HG03097 (cell line): ENCODE measurements around the gene LRP10.
"Not testable (repeated sequence)": the region's sequence is repeated elsewhere in the genome, so short reads cannot be mapped to it uniquely, and the experiment has no call there.

ENCODE experiments used
- ATAC-seq: cut with Tn5 transposase; IDR thresholded peaks from one replicate; pipeline ENCODE4 v1.9.1; 2021; ENCODE audit not compliant: unreplicated experiment, low FRiP score

Gene LRP10

DNA sequence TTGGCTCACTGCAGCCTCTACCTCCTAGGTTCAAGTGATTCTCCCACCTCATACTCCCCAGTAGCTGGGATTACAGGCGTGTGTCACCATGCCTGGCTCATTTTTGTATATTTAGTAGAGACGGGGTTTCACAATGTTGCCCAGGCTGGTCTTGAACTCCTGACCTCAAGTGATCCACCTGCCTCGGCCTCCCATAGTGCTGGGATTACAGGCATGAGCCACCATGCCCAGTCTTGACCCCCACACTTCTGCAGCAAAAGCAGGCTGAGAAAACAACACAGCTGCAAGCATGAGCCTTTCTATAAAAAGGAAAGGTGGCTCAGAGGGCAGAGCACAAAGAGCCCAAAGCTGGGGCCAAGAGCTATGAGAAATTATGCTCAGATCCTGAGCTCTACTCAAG, 11.2 kb upstream of the LRP10 start:
- not testable (repeated sequence) for ATAC-seq

DNA sequence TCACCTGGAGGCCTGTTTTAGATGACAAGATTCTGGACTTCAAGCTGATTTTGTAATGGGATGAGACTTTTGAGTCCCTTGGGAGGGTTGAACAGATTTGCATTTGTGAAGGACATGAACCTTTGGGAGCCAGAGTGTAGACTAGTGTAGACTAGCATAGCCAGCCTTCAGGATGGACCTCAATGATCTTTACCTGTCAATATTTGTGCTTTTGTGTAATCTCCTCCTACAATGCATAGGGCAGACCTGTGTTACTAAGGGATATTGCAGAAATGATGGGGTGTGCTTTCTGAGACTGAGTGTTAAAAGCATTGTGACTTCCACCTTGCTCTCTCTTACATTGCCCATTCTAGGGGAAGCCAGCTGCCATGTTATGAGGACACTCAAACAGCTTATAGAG, 9.9 kb upstream of the LRP10 start:
- no peak for ATAC-seq

DNA sequence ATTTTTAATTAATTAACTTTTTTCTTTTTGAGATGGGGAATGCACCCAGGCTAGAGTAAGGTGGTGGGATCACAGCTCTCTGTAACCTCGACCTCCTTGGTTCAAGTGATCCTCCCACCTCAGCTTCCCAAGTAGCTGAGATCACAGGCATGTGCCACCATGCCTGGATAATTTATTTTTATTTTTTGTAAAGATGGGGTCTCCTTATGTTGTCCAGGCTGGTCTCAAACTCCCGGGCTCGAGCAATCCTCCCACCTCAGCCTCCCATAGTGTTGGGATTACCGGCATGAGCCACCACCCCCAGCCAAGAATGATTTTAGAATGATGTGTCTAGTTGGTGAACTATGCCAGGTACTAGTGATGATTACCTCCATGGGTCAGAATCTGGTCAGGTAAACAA, 6.6 kb upstream of the LRP10 start:
- ATAC-seq = no peak

DNA sequence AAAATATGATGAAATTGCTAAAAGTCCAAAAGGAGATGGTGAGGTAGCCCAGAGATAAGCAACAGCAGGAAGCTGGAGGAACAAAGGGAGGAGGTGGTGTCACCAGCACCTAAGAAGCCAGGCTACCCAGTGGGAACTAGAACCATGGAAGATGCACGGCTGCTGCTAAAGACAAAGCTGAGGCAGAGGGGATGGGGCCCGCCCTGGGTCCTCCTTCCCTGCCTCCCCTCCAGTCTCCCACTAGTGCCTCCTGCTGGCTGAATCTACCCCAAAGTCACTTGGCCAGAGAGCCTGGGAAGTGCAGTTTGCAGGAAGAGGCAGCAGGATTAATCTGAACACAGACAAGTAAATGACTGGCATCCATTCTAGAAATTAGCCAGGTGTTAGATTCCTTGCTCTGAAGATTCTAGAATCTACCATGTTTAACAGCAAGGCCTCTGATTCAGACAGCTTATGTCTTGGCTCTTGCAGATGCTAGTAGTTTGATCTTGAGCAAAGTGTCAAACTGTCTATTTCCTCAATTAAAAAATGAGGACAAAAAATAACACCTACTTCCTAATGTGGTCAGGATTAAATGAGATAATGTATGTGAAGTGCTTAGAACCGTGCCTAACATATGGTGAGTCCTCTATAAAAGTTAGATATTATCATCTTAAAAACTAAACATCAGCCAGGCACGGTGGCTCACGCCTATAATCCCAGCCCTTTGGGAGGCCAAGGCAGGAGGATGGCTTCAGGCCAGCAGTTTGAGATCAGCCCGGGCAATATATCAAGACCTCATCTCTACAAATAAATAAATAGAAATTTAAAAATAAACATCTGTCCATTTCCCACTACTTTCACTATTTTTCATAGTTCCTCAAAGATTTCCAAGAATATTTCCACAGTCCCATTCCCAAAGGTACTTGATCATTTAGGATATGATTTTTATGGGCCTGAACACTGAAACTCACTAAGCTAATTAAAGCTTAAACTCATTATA, 5.8 kb upstream of the LRP10 start:
- no peak for ATAC-seq

DNA sequence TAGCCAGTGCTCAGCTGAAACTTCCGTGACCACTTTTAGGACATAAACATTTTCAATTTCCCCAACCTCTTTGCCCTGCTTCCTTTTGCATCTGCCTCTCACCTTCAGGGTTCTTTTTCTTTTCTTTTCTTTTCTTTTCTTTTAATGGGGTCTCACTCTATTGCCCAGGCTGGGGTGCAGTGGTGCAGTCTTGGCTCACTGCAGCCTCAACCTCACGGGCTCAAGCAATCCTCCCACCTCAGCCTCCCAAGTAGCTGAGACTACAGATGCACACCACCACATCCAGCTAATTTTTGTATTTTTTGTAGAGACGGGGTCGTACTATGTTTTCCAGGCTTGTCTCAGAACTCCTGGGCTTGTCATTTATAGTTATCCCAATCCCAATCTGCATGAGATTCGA, 4.7 kb upstream of the LRP10 start:
- no peak for ATAC-seq

DNA sequence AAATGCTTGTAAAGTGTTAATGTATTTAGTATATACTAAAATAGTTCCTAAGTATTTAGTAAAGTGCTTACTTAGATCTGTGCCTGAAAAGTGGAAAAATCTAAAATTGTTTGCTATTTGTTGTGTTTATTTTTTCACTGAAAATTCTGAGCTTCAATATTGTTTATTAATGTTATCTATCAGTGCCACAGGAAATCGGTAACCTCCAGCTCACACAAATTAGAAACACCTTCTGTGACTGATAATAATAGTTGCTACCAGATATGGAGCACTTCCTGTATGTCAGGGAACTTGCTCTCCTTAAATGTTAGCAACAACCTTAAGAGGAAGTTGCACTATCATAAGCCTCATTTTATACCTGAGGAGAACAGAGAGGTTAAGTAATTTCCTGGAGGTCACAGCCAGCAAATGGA, 723 bp upstream of the LRP10 start:
- ATAC-seq = peak; percentile 32

DNA sequence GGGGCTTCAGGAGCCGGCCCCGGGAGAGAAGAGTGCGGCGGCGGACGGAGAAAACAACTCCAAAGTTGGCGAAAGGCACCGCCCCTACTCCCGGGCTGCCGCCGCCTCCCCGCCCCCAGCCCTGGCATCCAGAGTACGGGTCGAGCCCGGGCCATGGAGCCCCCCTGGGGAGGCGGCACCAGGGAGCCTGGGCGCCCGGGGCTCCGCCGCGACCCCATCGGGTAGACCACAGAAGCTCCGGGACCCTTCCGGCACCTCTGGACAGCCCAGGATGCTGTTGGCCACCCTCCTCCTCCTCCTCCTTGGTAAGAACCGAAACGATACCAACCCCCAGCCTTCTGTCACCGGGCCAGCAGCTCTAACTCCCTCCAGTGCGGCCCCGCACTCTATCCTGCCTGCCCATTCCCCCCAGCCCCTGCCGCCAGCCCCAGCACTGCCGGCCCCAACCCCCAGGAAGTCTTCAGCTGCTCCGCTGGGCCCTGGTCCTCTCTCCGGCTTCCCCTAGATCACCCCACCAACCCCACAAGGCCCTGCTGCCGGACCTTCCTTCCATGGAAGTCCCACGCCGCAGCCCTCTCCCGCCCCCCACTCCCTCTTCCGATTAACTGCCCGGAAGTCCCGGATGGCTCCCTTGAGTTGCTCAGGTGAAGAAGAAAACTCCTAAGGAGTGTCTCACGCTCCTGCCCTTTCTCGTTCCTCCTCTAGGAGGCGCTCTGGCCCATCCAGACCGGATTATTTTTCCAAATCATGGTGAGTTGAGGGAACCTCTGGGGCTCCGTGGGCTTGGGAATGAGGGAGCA, 693 bp downstream of the LRP10 start:
- peak; percentile 29 for ATAC-seq

DNA sequence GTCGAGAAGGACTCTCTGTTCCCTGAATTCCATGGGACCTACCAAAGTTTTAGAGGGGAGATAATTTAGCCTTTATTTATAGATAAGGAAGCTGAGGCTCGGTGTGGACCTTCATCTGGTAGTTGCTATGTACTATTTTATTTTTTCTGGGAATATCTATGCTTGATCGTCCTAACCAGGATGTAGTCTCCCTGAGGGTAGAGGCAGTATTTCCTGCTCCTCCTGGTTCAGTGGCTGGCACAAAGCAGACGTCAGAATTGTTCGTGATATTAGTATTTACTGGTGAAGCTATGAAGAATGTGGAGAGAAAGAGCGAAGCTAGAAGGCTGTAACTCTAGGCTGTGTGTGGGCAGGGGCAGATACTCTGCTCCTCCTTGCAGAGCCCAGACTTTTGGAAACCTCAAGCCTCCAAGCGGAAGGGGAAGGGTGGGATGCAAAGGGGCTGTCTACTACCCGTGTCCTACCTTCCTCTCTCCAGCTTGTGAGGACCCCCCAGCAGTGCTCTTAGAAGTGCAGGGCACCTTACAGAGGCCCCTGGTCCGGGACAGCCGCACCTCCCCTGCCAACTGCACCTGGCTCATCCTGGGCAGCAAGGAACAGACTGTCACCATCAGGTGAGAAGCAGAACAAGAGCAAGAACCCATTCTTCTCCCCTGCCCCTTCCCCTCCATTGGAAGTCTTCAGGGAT, 1.4 kb downstream of the LRP10 start:
- ATAC-seq = no peak

DNA sequence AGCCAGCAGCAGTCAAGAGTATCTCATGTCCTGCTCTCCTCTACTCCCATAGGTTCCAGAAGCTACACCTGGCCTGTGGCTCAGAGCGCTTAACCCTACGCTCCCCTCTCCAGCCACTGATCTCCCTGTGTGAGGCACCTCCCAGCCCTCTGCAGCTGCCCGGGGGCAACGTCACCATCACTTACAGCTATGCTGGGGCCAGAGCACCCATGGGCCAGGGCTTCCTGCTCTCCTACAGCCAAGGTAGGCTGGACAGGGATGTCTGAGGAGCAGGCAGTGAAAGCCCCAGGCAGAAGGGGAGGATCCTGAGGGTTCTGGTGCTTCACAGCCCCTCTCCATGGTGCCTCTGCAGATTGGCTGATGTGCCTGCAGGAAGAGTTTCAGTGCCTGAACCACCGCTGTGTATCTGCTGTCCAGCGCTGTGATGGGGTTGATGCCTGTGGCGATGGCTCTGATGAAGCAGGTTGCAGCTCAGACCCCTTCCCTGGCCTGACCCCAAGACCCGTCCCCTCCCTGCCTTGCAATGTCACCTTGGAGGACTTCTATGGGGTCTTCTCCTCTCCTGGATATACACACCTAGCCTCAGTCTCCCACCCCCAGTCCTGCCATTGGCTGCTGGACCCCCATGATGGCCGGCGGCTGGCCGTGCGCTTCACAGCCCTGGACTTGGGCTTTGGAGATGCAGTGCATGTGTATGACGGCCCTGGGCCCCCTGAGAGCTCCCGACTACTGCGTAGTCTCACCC, 3.6 kb downstream of the LRP10 start:
- ATAC-seq = no peak

DNA sequence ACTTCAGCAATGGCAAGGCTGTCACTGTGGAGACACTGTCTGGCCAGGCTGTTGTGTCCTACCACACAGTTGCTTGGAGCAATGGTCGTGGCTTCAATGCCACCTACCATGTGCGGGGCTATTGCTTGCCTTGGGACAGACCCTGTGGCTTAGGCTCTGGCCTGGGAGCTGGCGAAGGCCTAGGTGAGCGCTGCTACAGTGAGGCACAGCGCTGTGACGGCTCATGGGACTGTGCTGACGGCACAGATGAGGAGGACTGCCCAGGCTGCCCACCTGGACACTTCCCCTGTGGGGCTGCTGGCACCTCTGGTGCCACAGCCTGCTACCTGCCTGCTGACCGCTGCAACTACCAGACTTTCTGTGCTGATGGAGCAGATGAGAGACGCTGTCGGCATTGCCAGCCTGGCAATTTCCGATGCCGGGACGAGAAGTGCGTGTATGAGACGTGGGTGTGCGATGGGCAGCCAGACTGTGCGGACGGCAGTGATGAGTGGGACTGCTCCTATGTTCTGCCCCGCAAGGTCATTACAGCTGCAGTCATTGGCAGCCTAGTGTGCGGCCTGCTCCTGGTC, 4.3 kb downstream of the LRP10 start:
- ATAC-seq = no peak

DNA sequence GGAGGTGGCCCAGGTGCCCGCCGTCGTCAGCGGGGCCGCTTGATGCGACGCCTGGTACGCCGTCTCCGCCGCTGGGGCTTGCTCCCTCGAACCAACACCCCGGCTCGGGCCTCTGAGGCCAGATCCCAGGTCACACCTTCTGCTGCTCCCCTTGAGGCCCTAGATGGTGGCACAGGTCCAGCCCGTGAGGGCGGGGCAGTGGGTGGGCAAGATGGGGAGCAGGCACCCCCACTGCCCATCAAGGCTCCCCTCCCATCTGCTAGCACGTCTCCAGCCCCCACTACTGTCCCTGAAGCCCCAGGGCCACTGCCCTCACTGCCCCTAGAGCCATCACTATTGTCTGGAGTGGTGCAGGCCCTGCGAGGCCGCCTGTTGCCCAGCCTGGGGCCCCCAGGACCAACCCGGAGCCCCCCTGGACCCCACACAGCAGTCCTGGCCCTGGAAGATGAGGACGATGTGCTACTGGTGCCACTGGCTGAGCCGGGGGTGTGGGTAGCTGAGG, 5.5 kb downstream of the LRP10 start:
- no peak for ATAC-seq

DNA sequence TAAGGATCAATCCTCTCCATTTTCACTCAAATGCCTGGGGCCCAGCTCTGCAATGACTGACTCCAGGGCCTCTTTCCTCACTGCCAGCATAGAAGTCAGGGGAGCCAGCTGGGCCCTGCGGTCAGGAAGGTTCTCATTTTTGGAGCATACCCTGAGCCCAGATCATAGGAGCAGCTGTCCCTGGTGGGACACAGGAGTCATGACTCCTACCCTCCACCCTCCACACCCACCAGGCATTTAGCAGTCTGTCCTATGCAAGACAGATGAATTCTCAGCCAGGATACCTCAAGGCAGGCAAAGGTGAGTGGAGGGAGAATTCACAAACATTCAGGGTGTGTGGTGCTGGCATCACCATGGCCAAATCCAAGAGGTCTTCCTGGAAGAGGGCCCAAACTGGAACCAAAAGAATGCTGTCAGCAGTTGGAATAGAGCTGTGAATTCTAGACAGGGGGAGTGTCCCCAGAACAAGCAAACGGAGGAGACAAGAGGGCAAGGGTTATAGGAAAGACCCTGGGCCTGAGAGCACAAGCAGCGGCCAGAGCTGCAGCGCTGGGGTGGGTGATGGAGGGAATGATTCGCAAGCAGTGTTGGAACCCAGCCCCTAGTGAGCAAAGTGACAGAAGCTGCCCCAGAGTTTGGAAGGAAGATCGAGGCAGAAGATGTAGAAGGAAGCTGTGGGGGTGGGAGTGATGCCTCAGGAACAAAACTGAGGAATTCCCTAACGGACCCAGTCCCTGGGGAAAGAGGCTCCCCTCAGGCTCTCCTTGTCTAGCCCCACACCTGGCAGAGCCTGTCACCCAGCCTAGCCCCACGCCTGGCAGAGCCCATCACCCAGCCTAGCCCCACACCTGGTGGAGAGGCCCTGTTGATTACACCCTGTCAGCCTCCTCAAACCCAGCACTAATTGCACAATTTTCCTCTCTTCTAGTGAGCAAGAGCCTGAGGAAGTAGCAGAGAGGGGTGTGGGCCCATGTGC, 7.0 kb downstream of the LRP10 start:
- ATAC-seq = no peak

DNA sequence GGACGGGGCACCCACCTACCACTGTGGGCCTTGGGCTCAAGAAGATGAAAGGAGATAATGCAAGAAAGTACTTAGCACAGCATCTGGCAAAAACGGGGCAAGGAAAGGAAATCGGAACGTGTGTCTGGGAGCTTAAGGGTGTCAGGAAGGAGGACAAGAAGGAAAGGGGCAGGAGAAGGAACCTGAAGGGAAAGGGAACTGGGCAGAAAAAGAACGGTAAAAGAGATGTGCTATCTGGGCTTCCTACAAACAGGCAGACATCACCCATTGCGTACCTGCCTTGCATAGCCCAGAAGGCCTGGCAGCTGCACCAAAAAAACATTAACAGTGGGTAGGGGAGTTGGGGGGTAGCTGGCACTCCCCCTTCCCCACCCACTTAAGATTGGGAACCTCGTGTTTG, 10.5 kb downstream of the LRP10 start:
- ATAC-seq = no peak

DNA sequence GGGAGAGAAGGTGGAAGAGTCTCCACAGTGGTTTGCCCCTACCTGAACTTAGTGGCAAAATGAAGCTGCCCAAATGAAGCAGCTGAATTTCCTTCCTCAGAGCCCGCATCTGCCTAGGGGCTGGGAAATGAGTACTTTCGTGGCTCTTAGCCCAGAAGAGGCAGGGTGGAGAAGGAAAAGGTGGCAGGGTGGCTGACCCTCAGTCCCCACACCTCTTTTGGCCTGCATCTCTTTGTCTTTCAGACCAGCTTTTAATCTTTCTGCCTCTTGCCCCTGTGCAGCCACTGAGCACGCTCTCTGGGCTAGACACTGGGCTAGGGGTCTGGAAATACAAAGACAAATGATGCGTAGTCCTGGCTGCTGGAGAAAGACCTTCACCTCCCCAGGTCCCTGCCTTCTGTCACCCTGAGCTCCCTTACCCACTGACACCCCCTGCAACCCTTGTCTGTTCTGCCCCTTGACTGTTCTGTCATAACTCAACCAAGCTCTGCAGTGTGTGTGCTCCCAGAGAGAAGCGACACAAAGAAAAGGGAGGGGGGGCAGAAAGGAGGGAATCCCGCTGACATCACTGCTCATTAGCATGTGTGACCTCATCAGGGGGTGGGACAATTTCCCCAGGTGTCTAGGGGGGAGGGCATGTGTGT, 11.1 kb downstream of the LRP10 start:
- ATAC-seq = no peak

DNA sequence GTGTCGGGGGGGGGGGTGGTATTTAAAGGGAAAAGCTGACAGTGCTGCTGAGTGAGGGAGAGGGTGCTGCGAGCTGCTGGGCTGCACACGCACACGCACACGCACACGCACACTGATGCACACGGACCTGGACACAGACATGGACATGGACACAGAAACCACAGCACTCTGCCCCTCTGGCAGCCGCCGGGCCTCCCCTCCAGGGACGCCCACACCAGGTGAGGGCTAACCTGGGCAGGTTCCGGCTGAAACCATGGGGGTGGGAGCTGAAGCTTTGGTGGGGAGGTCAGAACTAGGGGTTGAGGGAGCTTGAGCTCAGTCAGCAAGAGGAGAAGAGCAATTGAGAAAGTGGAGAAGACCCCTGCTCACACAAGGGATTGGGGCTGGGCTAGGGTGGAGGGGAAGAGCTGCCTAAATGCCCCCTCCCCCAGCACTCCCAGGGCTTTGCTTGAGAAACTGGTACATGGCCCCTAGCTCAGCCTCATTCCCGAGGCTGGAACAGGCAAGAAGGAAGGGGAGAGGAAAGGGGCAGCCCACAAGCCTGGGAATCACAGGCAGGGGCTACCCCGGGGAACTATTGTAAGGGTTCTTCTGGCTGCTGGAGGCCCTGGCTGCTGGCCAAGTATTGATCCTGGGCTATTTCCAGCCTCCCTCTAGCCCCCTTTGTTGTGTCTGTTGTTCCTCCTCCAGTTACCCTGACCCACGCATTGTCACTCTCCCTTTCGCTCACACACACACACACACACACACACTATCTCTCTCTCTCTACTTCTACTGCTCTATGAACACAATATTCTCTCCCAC, 11.8 kb downstream of the LRP10 start, which contains the start of gene REM2:
Gene REM2, plus strand, starts transcription at position 50 of the 804 bp plus-strand sequence. Its CDS starts 66 bp downstream, at position 116.
- no peak for ATAC-seq

DNA sequence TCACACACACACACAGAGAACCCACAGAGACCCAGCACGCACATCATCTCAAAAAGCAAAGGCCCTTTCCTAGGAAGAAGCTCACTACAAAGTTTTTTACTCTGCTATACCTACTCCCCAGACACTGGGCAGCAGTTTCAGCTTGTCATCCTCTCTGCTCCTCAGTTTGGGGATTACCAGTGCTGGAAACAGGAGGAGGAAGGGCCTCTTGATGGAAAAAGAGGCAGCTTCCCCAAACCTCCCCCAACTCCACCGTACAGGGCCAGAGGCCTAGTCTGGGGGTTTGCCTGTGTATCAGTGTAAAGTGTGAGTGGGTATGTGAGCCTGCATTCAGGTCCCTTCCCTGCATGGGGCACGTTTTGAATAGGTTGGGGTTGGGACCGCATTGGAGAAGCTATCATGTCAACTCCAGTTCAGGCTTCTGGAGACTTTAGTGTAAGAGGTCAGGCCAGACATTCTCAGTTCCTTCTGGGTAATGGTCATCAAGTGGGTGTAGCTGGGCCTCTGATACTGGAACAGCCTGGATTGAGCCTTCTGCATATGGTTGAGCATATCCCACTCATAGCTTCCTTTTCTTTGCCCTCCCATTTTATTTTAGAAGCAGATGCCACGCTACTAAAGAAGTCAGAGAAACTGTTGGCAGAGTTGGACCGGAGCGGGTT, 12.7 kb downstream of the LRP10 start:
- no peak for ATAC-seq
